RWPE2 (cell line): ENCODE measurements around the gene PI16.
A peak's percentile ranks its signal among the peaks of the same experiment; 100 is the strongest.

Experiments
- ATAC-seq: fragments of 200-7000 bp; cut with Tn5 transposase; 3 replicates; pipeline ENCODE4 v1.9.1; 2021; ENCODE audit warnings: low read depth
- DNase-seq: peaks from one replicate; pipeline ENCODE4 v3.0.0-alpha.2; 2020; ENCODE audit warnings: low spot score
- H3K27ac ChIP-seq: fragments of 450-650 bp; 2 replicates; pipeline ENCODE4 v1.5.1; 2017; ENCODE audit warnings: mild to moderate bottlenecking; ENCODE audit not compliant: poor library complexity, severe bottlenecking
- H3K27me3 ChIP-seq: fragments of 250-450 bp; sonication (Bioruptor Pico); 2 replicates; pipeline ENCODE4 v1.5.1; 2021; ENCODE audit warnings: mild to moderate bottlenecking, moderate library complexity; ENCODE audit not compliant: insufficient read depth, poor library complexity, severe bottlenecking
- H3K36me3 ChIP-seq: fragments of 250-450 bp; sonication (Bioruptor Pico); 2 replicates; pipeline ENCODE4 v1.5.1; 2020; ENCODE audit warnings: low read depth, mild to moderate bottlenecking, moderate library complexity
- H3K4me1 ChIP-seq: fragments of 250-450 bp; sonication (Bioruptor Pico); 2 replicates; pipeline ENCODE4 v1.5.1; 2021; ENCODE audit warnings: mild to moderate bottlenecking, moderate library complexity; ENCODE audit not compliant: insufficient read depth, poor library complexity, severe bottlenecking
- H3K4me3 ChIP-seq: fragments of 250-450 bp; sonication (Bioruptor Pico); 2 replicates; pipeline ENCODE4 v1.5.1; 2021; ENCODE audit warnings: mild to moderate bottlenecking, moderate library complexity; ENCODE audit not compliant: severe bottlenecking
- H3K9me3 ChIP-seq: fragments of 250-450 bp; sonication (Bioruptor Pico); 2 replicates; pipeline ENCODE4 v1.5.1; 2021; ENCODE audit warnings: mild to moderate bottlenecking, moderate library complexity; ENCODE audit not compliant: severe bottlenecking
- CTCF ChIP-seq: fragments of 450-650 bp; IDR thresholded peaks from one replicate; pipeline ENCODE4 v1.5.1; 2017; ENCODE audit warnings: mild to moderate bottlenecking, moderate library complexity; ENCODE audit not compliant: poor library complexity, severe bottlenecking

The PI16 gene

GRCh38 chr6:36976509-36976908, 22.0 kb downstream of the PI16 start:
- no peak for TF ChIP-seq CTCF
- no peak for ATAC-seq
- H3K9me3 ChIP-seq: no peaks in the 10 kb centered on the region
- H3K4me1 ChIP-seq: no peaks in the 10 kb centered on the region
- no peak overlapping the region for H3K4me3 ChIP-seq
- no peaks in the 10 kb centered on the region for H3K27me3 ChIP-seq
- H3K36me3 ChIP-seq: peaks cover 90% of the 10 kb centered on the region
- no peak overlapping the region for H3K27ac ChIP-seq
- no peak for DNase-seq

GRCh38 chr6:36976931-36977330, 22.4 kb downstream of the PI16 start:
- Histone ChIP-seq H3K4me3 (no peak overlapping the region), H3K27me3 (no peaks in the 10 kb centered on the region), H3K4me1 (no peaks in the 10 kb centered on the region), H3K36me3 (peaks cover 89% of the 10 kb centered on the region), H3K27ac (no peak overlapping the region), H3K9me3 (no peaks in the 10 kb centered on the region)
- DNase-seq (no peak), ATAC-seq (no peak)
- no peak for TF ChIP-seq CTCF

- Histone ChIP-seq H3K27me3 (no peaks in the 10 kb centered on the region), H3K4me3 (no peak overlapping the region), H3K9me3 (no peaks in the 10 kb centered on the region), H3K36me3 (peaks cover 85% of the 10 kb centered on the region), H3K4me1 (no peaks in the 10 kb centered on the region), H3K27ac (no peak overlapping the region)
- no peak for DNase-seq
- peak; percentile 30 for TF ChIP-seq CTCF
- ATAC-seq: no peak
Observed at GRCh38 chr6:36977470-36977941, 23.0 kb downstream of the PI16 start.

GRCh38 chr6:36978421-36979346, 24.1 kb downstream of the PI16 start:
- no peak for ATAC-seq

More at GRCh38 chr6:36978421-36979346, 24.1 kb downstream of the PI16 start:
- H3K27me3 ChIP-seq: no peaks in the 10 kb centered on the region
- TF ChIP-seq CTCF: no peak
- no peaks in the 10 kb centered on the region for H3K9me3 ChIP-seq
- no peak for DNase-seq
- H3K36me3 ChIP-seq: peaks cover 73% of the 10 kb centered on the region
- H3K4me1 ChIP-seq: no peaks in the 10 kb centered on the region
- no peak overlapping the region for H3K4me3 ChIP-seq
- H3K27ac ChIP-seq: no peak overlapping the region
